ENCODE measurements around the gene NAA10.

GRCh38 chrX:153931151-153931550 lies 3.7 kb downstream of the NAA10 start:
- no peak for TF ChIP-seq CTCF (IDR thresholded peaks at IDR 0.05 in 8 of 11, conservative IDR thresholded peaks at IDR 0.05 in 3 of 11)
- TF ChIP-seq POLR2A (IDR thresholded peaks at IDR 0.05) = no peak

All from spleen (tissue), 7 donors.